NT2/D1 (cell line): ENCODE results near the gene CTNNA3.

Experiments
- SUZ12 ChIP-seq: IDR thresholded peaks from 2 replicates; pipeline ENCODE4 v1.6.1; 2011; ENCODE audit not compliant: insufficient read length, insufficient read depth; ENCODE audit errors: extremely low read depth
- YY1 ChIP-seq: IDR thresholded peaks from 2 replicates; pipeline ENCODE4 v1.6.1; 2011; ENCODE audit not compliant: insufficient read length, insufficient read depth

DNA sequence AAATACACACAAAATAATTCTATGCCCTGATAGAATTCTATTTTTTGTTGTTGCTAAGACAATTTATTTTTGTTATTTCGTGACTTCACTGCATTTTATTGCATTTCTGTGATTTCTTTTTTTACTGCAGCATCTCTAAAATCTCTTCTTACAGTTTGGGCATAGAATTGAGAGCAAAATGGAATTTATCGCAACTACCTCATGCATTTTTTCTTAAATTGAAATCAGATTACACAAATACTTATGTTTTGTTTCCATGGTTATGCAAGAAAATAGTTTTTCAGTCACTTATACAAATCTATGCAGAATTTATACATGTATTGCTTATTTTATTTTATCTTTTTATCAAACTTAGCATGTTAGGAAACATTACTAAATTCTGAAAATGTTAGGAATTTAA, 1552.0 kb downstream of the CTNNA3 start:
- TF ChIP-seq SUZ12 (no peak), YY1 (no peak)
